ENCODE results near the gene ZNF613. TPM values are rescaled to one million over a fixed set of nuclear protein-coding genes. Genes with fewer than 3 reads are reported as not detected.

Gene ZNF613
- total RNA-seq, 1 donor from 2014 or later: 7.8 TPM

DNA sequence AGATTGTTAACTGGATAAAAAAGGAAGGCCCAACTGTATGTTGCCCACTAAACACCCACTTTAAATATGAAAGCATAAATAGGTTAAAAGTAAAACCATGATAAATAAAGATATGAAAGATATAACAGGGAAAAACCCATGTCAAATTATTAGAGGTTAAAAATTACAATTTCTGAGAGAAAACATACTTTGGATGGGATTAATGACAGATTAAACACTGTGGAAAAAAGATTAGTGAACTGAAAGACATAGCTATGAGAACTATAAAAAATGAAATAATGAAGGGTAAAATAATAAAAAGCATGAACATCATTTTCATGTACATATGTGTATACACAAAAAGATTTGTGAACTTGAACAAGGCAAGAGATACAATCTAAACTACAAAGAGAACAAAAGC, 37.3 kb upstream of the ZNF613 start:
- H3K9me3 Mint-ChIP-seq: peaks cover 53% of the 10 kb centered on the region
- peaks cover 5% of the 10 kb centered on the region for H3K4me1 Mint-ChIP-seq
- H3K27me3 Mint-ChIP-seq: no peaks in the 10 kb centered on the region
- no peak for ATAC-seq (ENCODE audit: low read depth)
- intact Hi-C loops (cut with micrococcal nuclease): loop anchor here (2.0 kb wide), 1 partner anchor 15 kb away; the partner anchor contains the start of gene ZNF649
- H3K4me3 Mint-ChIP-seq: no peak overlapping the region
- CTCF ChIA-PET: no interaction called here
- H3K27ac Mint-ChIP-seq: no peak overlapping the region
- peaks cover 91% of the 10 kb centered on the region for H3K36me3 Mint-ChIP-seq (ENCODE audit: low read depth)
- TF ChIP-seq, protein P1, sequence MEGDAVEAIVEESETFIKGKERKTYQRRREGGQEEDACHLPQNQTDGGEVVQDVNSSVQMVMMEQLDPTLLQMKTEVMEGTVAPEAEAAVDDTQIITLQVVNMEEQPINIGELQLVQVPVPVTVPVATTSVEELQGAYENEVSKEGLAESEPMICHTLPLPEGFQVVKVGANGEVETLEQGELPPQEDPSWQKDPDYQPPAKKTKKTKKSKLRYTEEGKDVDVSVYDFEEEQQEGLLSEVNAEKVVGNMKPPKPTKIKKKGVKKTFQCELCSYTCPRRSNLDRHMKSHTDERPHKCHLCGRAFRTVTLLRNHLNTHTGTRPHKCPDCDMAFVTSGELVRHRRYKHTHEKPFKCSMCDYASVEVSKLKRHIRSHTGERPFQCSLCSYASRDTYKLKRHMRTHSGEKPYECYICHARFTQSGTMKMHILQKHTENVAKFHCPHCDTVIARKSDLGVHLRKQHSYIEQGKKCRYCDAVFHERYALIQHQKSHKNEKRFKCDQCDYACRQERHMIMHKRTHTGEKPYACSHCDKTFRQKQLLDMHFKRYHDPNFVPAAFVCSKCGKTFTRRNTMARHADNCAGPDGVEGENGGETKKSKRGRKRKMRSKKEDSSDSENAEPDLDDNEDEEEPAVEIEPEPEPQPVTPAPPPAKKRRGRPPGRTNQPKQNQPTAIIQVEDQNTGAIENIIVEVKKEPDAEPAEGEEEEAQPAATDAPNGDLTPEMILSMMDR (IDR thresholded peaks at IDR 0.05): no peak
- no peak for DNase-seq
- POLR2A ChIA-PET: interaction anchor here (0.6 kb wide), 1 partner anchor 120 kb away, joined by 5 read pairs; no protein-coding TSS in a partner anchor

DNA sequence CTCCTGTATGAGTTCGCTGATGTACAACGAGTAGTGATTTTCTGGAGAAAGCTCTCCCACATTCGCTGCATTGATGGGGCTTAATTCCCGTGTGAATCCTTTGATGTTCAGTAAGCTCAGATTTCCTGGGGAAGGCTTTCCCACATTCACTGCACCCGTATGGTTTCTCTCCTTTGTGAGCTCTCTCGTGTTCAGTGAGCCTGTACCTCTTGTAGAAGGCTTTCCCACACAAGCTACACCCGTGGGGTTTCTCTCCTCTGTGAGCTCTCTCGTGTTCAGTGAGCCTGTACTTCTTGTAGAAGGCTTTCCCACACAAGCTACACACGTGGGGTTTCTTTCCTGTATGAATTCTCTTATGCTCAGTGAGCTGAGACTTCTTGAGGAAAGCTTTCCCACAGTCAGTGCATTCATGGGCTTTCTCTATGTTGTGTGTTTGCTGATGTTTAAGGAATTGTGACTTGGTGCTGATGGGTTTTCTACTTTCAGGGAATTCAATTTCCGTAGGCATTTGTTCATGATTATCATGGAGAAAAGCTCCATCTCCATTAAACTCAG, 36.0 kb upstream of the ZNF613 start:
- H3K36me3 Mint-ChIP-seq (ENCODE audit: low read depth): peaks cover 94% of the 10 kb centered on the region
- DNase-seq: no peak
- TF ChIP-seq, protein P1 (IDR thresholded peaks at IDR 0.05): no peak
- intact Hi-C loops (cut with micrococcal nuclease): no loop called here
- H3K4me3 Mint-ChIP-seq: no peak overlapping the region
- peaks cover 58% of the 10 kb centered on the region for H3K9me3 Mint-ChIP-seq
- peaks cover 5% of the 10 kb centered on the region for H3K4me1 Mint-ChIP-seq
- H3K27ac Mint-ChIP-seq: no peak overlapping the region
- POLR2A ChIA-PET: no interaction called here
- CTCF ChIA-PET: interaction anchor here (1.4 kb wide), 1 partner anchor 35 kb away, joined by 4 read pairs; the partner anchor contains the start of gene ZNF613
- no peaks in the 10 kb centered on the region for H3K27me3 Mint-ChIP-seq
- ATAC-seq (ENCODE audit: low read depth): no peak

DNA sequence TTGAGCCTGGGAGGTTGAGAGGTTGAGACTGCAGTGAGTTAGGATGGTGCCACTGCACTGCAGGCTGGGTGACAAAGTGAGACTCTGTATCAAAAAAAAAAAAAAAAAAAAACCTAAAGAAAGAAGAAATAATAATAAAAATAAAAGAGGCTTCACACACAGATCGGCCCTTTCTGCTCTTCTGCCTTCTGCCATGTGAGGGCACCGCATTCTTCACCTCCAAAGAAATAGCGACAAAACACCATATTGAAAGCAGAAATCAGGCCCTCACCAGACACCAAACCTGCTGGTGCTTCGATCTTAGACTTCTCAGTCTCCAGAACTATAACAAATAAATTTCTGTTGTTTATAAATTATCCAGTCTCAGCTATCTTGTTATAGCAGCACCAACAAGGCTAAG, 25.4 kb upstream of the ZNF613 start:
- DNase-seq (no peak), ATAC-seq (ENCODE audit: low read depth) (no peak)
- peaks cover 80% of the 10 kb centered on the region for H3K36me3 Mint-ChIP-seq (ENCODE audit: low read depth)
- TF ChIP-seq, protein P1 (IDR thresholded peaks at IDR 0.05): no peak
- ChIA-PET CTCF (no interaction called here), POLR2A (no interaction called here)
- no peak overlapping the region for H3K4me3 Mint-ChIP-seq
- H3K27ac Mint-ChIP-seq: no peak overlapping the region
- intact Hi-C loops (cut with micrococcal nuclease): loop anchor here (5.0 kb wide), 1 partner anchor 105 kb away; the partner anchor contains the start of gene ZNF615
- H3K9me3 Mint-ChIP-seq: peaks cover 40% of the 10 kb centered on the region
- peaks cover 5% of the 10 kb centered on the region for H3K27me3 Mint-ChIP-seq
- peaks cover 24% of the 10 kb centered on the region for H3K4me1 Mint-ChIP-seq

DNA sequence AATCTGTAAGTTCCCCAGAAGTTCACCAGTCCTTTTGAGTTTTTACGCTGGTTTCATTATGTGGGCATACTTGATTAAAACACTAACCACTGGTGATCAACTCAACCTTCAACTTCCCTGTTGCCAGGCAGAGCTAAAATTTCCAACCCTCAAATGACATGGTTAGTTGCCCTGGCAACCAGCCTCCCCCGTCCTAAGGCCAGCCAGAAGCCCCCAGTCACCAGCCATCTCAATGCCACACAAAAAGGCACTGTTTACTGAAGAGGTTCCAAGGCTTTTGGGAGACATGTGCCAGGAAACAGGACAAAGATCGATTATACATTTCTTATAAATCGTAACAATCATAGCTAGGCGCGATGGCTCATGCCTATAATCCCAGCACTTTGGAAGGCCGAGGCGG, 24.1 kb upstream of the ZNF613 start:
- ATAC-seq (ENCODE audit: low read depth) (no peak), DNase-seq (no peak)
- CTCF ChIA-PET: no interaction called here
- POLR2A ChIA-PET: interaction anchor here (0.5 kb wide), 1 partner anchor 410 kb away, joined by 3 read pairs; no protein-coding TSS in a partner anchor
- H3K4me3 Mint-ChIP-seq: peak overlapping the region; percentile 99
- H3K4me1 Mint-ChIP-seq: peaks cover 24% of the 10 kb centered on the region
- H3K27ac Mint-ChIP-seq: no peak overlapping the region
- peaks cover 42% of the 10 kb centered on the region for H3K9me3 Mint-ChIP-seq
- TF ChIP-seq, protein P1 (IDR thresholded peaks at IDR 0.05): no peak
- intact Hi-C loops (cut with micrococcal nuclease): loop anchor here (5.0 kb wide), 1 partner anchor 104 kb away; the partner anchor contains the start of gene ZNF615
- H3K36me3 Mint-ChIP-seq (ENCODE audit: low read depth): peaks cover 70% of the 10 kb centered on the region
- H3K27me3 Mint-ChIP-seq: peaks cover 13% of the 10 kb centered on the region

DNA sequence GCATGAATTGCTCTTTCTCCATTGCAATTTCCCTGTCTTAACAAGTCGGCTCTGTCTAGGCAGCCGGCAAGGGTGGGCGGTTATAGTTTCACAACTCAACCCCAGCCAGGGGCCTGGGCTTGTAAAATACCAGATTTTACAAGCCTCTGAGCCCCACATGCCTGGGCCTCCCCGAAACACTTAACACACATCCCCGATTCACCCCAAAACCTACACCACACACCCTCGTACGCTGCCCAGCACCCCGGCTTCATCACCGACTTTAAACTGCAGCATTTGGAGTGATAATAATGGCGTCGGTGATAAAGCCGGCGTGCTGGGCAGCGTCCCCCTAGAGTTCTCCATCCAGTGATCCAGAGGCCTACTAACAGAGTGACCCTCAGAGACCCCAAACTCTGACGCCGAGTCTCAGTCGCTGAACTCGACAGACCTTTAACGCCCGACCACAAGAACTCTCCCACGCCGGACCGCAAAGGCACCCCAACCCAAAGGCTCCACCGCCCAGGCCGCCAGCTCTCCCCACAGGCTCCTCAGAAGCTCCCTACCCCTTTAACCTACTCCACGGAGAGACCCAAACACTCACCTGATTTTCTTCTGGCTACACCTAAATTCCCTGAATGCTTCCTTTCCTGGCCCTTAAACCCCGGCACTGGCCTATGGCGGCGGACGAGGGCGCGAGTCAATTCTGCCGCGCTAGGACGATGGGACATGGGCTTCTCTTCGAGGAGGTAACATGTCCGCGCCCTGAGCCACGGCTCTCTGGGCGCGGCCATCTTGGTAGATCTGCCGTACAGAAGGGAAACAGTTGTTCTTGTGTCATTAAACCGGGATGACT, 22.7 kb upstream of the ZNF613 start, which contains the start of gene ZNF649:
TSS of gene ZNF649 (minus strand) at position 687 of the 835 bp plus-strand sequence. CDS start 4,910 bp downstream, outside the sequence.
- TF ChIP-seq, protein P1 (IDR thresholded peaks at IDR 0.05): no peak
- peaks cover 56% of the 10 kb centered on the region for H3K36me3 Mint-ChIP-seq (ENCODE audit: low read depth)
- ATAC-seq (ENCODE audit: low read depth) (peak; percentile 95), DNase-seq (peak; percentile 68)
- H3K27me3 Mint-ChIP-seq: peaks cover 15% of the 10 kb centered on the region
- CTCF ChIA-PET: no interaction called here
- POLR2A ChIA-PET: no interaction called here
- peak within 1 kb of the TSS; percentile 98 for H3K27ac Mint-ChIP-seq
- peaks cover 24% of the 10 kb centered on the region for H3K4me1 Mint-ChIP-seq
- peaks cover 46% of the 10 kb centered on the region for H3K9me3 Mint-ChIP-seq
- intact Hi-C loops (cut with micrococcal nuclease): loop anchor here (1.0 to 5.0 kb wide), 6 partner anchors 16 to 143 kb away; partner anchors contain the start of genes ZNF350, ZNF432, ZNF613 and ZNF614
- H3K4me3 Mint-ChIP-seq: peak within 1 kb of the TSS; percentile 99

Measured in activated B cell treated with CpG ODN at 0.5 μM for 24 hours (primary cell).